Right ventricle myocardium inferior (tissue), 1 donor: ENCODE measurements around the gene DUSP9. TPM values are rescaled to one million over a fixed set of nuclear protein-coding genes. Genes with fewer than 3 reads are reported as not detected.
"Not testable (repeated sequence)": the region's sequence is repeated elsewhere in the genome, so short reads cannot be mapped to it uniquely, and the experiment has no call there.

ENCODE experiments used
- ATAC-seq: fragments of 200-7000 bp; cut with Tn5 transposase; one replicate; pipeline ENCODE4 v1.9.1; 2020; ENCODE audit warnings: mild to moderate bottlenecking, moderate library complexity
- DNase-seq: peaks from one replicate; pipeline ENCODE4 v3.0.0; 2021; ENCODE audit errors: missing footprints
- intact Hi-C: fragments of 100-400 bp; cut with DNase I; formaldehyde crosslinking; loops from one replicate; pipeline ENCODE4 v1.11.0; 2022
- total RNA-seq: library from RNA; stranded (reverse); fragmentation: NEBNext Ultra II Directional; extraction: Animal tissue kit (Norgen Biotek cat#: 25700); gene quantifications from one replicate; pipeline ENCODE4 v1.2.1, GENCODE V29; 2021
- donor health status: DM: no; HTN: yes; CAD: no; lungs with severe emphysema.

The DUSP9 gene
- total RNA-seq, 1 donor from 2014 or later, result 0.19 TPM

GRCh38 chrX:153667956-153668396 is 21.0 kb downstream of the DUSP9 start:
- DNase-seq, result peak; percentile 90
- intact Hi-C loops, result loop anchor here (5.0 kb wide), 3 partner anchors 61 to 711 kb away; no protein-coding TSS in a partner anchor
- peak; percentile 90 for ATAC-seq

GRCh38 chrX:153668423-153669173 is 21.6 kb downstream of the DUSP9 start:
- ATAC-seq (no peak), DNase-seq (peak; percentile 15)
- intact Hi-C loops, result loop anchor here (5.0 kb wide), 3 partner anchors 61 to 711 kb away; no protein-coding TSS in a partner anchor

GRCh38 chrX:153669174-153669890 is 22.3 kb downstream of the DUSP9 start:
- intact Hi-C loops, result loop anchor here (5.0 kb wide), 3 partner anchors 62 to 712 kb away; no protein-coding TSS in a partner anchor
- ATAC-seq, result no peak
- DNase-seq, result peak; percentile 14

- no peak for ATAC-seq
- intact Hi-C loops, result loop anchor here (5.0 kb wide), 3 partner anchors 63 to 713 kb away; no protein-coding TSS in a partner anchor
- DNase-seq, result no peak
These were observed 23.1 kb downstream of the DUSP9 start for GRCh38 chrX:153669901-153670731.

GRCh38 chrX:153670748-153671588 is 24.0 kb downstream of the DUSP9 start:
- intact Hi-C loops, result no loop called here
- DNase-seq (peak; percentile 54), ATAC-seq (no peak)

- DNase-seq, result peak; percentile 9
- intact Hi-C loops, result no loop called here
- no peak for ATAC-seq
These were observed 24.9 kb downstream of the DUSP9 start for GRCh38 chrX:153671589-153672530.

- DNase-seq (no peak), ATAC-seq (no peak)
- intact Hi-C loops, result no loop called here
These were observed 25.8 kb downstream of the DUSP9 start for GRCh38 chrX:153672531-153673427.

- intact Hi-C loops, result no loop called here
- DNase-seq, result no peak
- no peak for ATAC-seq
These were observed 26.6 kb downstream of the DUSP9 start, which contains the start of gene PNCK for GRCh38 chrX:153673428-153674218. TSS of gene PNCK (minus strand) at chrX:153673813. CDS start at chrX:153673076, 737 bp downstream.

GRCh38 chrX:153674219-153674851 is 27.3 kb downstream of the DUSP9 start:
- no peak for DNase-seq
- no peak for ATAC-seq
- intact Hi-C loops, result no loop called here

- ATAC-seq, result no peak
- no peak for DNase-seq
- intact Hi-C loops, result no loop called here
These were observed 34.2 kb downstream of the DUSP9 start for GRCh38 chrX:153681175-153681574.

GRCh38 chrX:153683486-153683885 is 36.5 kb downstream of the DUSP9 start:
- ATAC-seq, intact Hi-C loops, DNase-seq: not testable (repeated sequence)

- intact Hi-C loops, result loop anchor here (5.0 kb wide), 1 partner anchor 38 kb away; the partner anchor contains the start of genes ABCD1 and BCAP31
- no peak for ATAC-seq
- DNase-seq, result no peak
These were observed 37.6 kb downstream of the DUSP9 start for GRCh38 chrX:153684467-153685155.

- intact Hi-C loops, result loop anchor here (5.0 kb wide), 1 partner anchor 37 kb away; the partner anchor contains the start of genes ABCD1 and BCAP31
- DNase-seq, result no peak
- ATAC-seq, result no peak
These were observed 38.1 kb downstream of the DUSP9 start for GRCh38 chrX:153685156-153685536.
